Adrenal gland (tissue), 12 donors: ENCODE results near the gene IQCM. TPM values are rescaled to one million over a fixed set of nuclear protein-coding genes. Genes with fewer than 3 reads are reported as not detected.

Experiments used
- DNase-seq, 7 donors: peaks; one replicate each; pipeline ENCODE4 v3.0.0-alpha.2; 2019 to 2020
- H3K27ac ChIP-seq, 5 donors: fragments of 200-600 bp; sonication (generic) in 4 of 5; 1 replicate in 3 of 5; 2 replicates in 2 of 5; pipeline versions ENCODE4 v1.5.1 to v1.8.0; 2016 to 2020; ENCODE audit warnings: mild to moderate bottlenecking in 1 of 5
- H3K27me3 ChIP-seq: fragments of 200-600 bp; 2 replicates; pipeline ENCODE4 v1.8.0; 2021
- H3K36me3 ChIP-seq, 2 donors: fragments of 200-600 bp; replicated peaks in 1 of 2; 1 replicate in 1 of 2; 2 replicates in 1 of 2; pipeline versions ENCODE4 v1.5.1 to v1.8.0; 2018 to 2022
- H3K4me1 ChIP-seq, 2 donors: fragments of 200-600 bp; replicated peaks in 1 of 2; 1 replicate in 1 of 2; 2 replicates in 1 of 2; pipeline versions ENCODE4 v1.5.1 to v1.8.0; 2018 to 2021
- H3K4me3 ChIP-seq, 4 donors: fragments of 200-600 bp; sonication (generic) in 3 of 4; one replicate each; pipeline ENCODE4 v1.5.1; 2016 to 2018
- H3K9me3 ChIP-seq, 3 donors: fragments of 200-600 bp; sonication (generic) in 1 of 3; replicated peaks in 1 of 3; 1 replicate in 2 of 3; 2 replicates in 1 of 3; pipeline versions ENCODE4 v1.5.1 to v1.8.0; 2016 to 2021
- POLR2A ChIP-seq, 2 donors: fragments of 450-650 bp; IDR thresholded peaks; one replicate each; pipeline ENCODE4 v1.6.1; 2017; ENCODE audit warnings: antibody characterized with exemption in 2 of 2, mild to moderate bottlenecking in 2 of 2, moderate library complexity in 1 of 2
- WGBS, 4 donors: extraction: QIAGEN DNeasy Blood & Tissue Kit in 2 of 4; methylation state at CpG; one replicate each; pipeline versions ENCODE4 v1.1.5 to v1.1.7; 2013 to 2017; 5-methylcytosine and 5-hydroxymethylcytosine counted together
- intact Hi-C, 2 donors: fragments of 100-400 bp; cut with DNase I; formaldehyde crosslinking; loops; one replicate each; pipeline versions ENCODE4 v1.14.1 to v1.15.0; 2022 to 2023
- polyA plus RNA-seq, 3 donors: library from polyadenylated mRNA; stranded (reverse); fragments of 200-250 nt in 2 of 3; fragments of 350-450 nt in 1 of 3; fragmentation: Illumina TruSeq in 1 of 3; extraction: RNeasy Lipid Tissue Mini Kit (QIAGEN cat#74804) in 1 of 3; gene quantifications; one replicate each; pipeline ENCODE4 v1.2.3, GENCODE V29; 2013 to 2014
- total RNA-seq, 9 donors: library from RNA; depleted of rRNA in 4 of 9; stranded (reverse); fragments of >200 nt in 4 of 9; fragments of 120-200 nt in 1 of 9; fragmentation: NEBNext Ultra II Directional in 1 of 9; extraction: Animal tissue kit (Norgen Biotek cat#: 25700) in 1 of 9; gene quantifications; one replicate each; pipeline versions ENCODE4 v1.1.0 to v1.2.4, GENCODE V29; 2013 to 2023
- TF ChIP-seq, protein P1 (sequence below), 6 experiments: fragments of 450-650 bp in 4 of 6; fragments of 200-600 bp in 2 of 6; sonication (generic) in 1 of 6; IDR thresholded peaks; 1 replicate in 5 of 6; 2 replicates in 1 of 6; pipeline versions ENCODE4 v1.5.1 to v1.8.0; 2016 to 2021; ENCODE audit warnings: antibody characterized with exemption in 6 of 6, mild to moderate bottlenecking in 2 of 6, moderate library complexity in 1 of 6
- donor health status: healthy with polysubstance abuse.
- donor health status: Bipolar disorder and iron deficiency.
- donor health status: DM: yes; HTN: yes; CAD: no.
- donor health status: DM: no; HTN: no; CAD: no.
- donor health status: DM: no; HTN: no; CAD: no.
- donor health status: DM: yes; HTN: yes; CAD: no.

Gene IQCM
- total and polyA plus RNA-seq, 12 donors: not detected

DNA sequence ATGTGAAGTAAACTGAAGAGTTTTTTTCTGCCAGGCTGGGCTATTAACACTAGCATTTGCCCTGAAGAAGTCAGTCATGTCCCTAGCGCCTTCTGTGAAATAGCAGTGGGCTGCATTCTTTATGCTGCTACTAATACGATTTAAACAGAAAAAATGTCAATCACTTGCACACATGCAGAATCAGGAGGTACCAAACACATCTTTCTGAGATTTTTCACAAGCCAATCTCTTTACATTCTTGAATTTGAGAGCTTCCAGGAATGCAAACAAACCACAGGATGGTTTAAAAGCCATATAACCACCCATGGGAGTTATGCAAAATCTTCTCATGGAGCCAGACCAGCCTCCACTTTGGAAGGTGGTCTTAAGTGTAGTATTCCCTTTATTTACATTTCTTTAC lies 220.1 kb downstream of the IQCM start:
- H3K4me1 ChIP-seq: no peaks in the 10 kb centered on the region
- no peak overlapping the region for H3K27ac ChIP-seq
- no peak overlapping the region for H3K4me3 ChIP-seq
- DNase-seq: no peak
- no peaks in the 10 kb centered on the region for H3K36me3 ChIP-seq
- no peaks in the 10 kb centered on the region for H3K9me3 ChIP-seq
- intact Hi-C loops: no loop called here
- no peaks in the 10 kb centered on the region for H3K27me3 ChIP-seq
- 72 to 76% (median 73%) methylated on average over 2 of the region's 2 CpGs for WGBS, 4 donors
- no peak for TF ChIP-seq POLR2A (IDR thresholded peaks at IDR 0.05)
- TF ChIP-seq, protein P1, sequence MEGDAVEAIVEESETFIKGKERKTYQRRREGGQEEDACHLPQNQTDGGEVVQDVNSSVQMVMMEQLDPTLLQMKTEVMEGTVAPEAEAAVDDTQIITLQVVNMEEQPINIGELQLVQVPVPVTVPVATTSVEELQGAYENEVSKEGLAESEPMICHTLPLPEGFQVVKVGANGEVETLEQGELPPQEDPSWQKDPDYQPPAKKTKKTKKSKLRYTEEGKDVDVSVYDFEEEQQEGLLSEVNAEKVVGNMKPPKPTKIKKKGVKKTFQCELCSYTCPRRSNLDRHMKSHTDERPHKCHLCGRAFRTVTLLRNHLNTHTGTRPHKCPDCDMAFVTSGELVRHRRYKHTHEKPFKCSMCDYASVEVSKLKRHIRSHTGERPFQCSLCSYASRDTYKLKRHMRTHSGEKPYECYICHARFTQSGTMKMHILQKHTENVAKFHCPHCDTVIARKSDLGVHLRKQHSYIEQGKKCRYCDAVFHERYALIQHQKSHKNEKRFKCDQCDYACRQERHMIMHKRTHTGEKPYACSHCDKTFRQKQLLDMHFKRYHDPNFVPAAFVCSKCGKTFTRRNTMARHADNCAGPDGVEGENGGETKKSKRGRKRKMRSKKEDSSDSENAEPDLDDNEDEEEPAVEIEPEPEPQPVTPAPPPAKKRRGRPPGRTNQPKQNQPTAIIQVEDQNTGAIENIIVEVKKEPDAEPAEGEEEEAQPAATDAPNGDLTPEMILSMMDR (IDR thresholded peaks at IDR 0.05): no peak

DNA sequence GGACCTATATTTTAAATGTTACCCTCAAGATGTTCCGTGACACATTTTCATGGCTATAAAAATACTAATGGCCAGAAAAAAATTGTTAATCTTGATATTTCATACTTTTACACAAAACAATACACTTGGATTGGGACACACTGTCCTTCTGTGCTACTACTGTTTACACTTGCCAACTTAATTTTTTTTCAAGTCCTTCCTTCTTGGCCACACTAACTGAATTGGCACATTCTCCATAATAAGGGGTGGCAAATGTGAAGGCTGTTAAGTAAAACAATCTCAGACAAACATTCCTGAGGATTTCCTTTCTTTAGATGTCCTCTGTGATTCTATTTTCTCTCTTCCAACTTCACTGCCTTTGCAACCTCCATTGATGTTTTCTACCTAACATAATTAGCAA lies 225.8 kb downstream of the IQCM start:
- no peaks in the 10 kb centered on the region for H3K27me3 ChIP-seq
- no peaks in the 10 kb centered on the region for H3K36me3 ChIP-seq
- TF ChIP-seq POLR2A (IDR thresholded peaks at IDR 0.05): no peak
- TF ChIP-seq, protein P1 (IDR thresholded peaks at IDR 0.05): no peak
- no peak overlapping the region for H3K27ac ChIP-seq
- no peak overlapping the region for H3K4me3 ChIP-seq
- no peaks in the 10 kb centered on the region for H3K4me1 ChIP-seq
- intact Hi-C loops: no loop called here
- 90 to 94% (median 91%) methylated on average over 1 of the region's 1 CpG for WGBS, 4 donors
- H3K9me3 ChIP-seq: no peaks in the 10 kb centered on the region
- DNase-seq: no peak

DNA sequence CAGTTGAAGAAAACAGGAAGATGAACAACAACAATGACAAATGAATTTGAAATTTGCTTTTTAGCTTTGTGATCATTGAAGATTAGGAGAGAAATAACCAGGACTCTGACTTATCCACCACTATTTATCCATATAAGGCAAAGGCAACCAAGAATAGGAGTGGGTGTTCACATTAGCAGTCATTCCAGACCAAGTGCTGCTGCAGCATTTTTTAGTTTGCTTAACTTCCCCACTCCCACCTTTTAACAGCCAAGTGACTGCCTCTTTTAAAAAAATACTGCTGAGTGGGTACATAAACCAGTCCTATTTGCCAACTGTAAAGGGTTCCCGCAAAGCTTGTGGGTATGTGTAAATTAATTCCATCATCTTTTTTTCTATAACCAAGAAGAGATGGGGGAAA lies 230.9 kb downstream of the IQCM start:
- intact Hi-C loops: no loop called here
- Histone ChIP-seq H3K9me3 (no peaks in the 10 kb centered on the region), H3K27ac (no peak overlapping the region), H3K4me1 (no peaks in the 10 kb centered on the region), H3K36me3 (no peaks in the 10 kb centered on the region), H3K4me3 (no peak overlapping the region), H3K27me3 (no peaks in the 10 kb centered on the region)
- 85 to 98% (median 92%) methylated on average over 1 of the region's 1 CpG for WGBS, 4 donors
- TF ChIP-seq, protein P1 (IDR thresholded peaks at IDR 0.05): no peak
- TF ChIP-seq POLR2A (IDR thresholded peaks at IDR 0.05): no peak
- no peak for DNase-seq

DNA sequence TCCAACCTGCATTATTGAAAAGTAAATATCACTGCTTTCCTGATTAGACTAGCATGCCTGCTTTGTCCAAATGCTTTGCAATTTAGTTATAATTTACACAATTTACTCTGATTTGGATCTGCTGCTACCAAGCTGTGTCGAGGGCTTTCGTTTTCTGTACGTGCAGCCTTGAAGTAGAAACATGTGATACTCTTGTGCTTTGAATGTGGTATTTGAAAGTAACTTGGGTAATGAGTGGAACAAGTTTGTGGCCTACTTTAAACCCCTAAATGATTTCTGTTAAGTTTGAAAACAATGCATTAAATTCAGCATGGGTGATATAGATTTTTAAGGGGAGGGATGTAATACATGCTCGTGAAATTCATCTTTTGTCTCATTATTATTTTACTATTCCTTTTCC lies 240.7 kb downstream of the IQCM start:
- intact Hi-C loops: no loop called here
- Histone ChIP-seq H3K36me3 (no peaks in the 10 kb centered on the region), H3K4me3 (no peak overlapping the region), H3K9me3 (no peaks in the 10 kb centered on the region), H3K27me3 (no peaks in the 10 kb centered on the region), H3K27ac (no peak overlapping the region), H3K4me1 (no peaks in the 10 kb centered on the region)
- no peak for DNase-seq
- WGBS, 4 donors: 43 to 71% (median 58%) methylated on average over 4 of the region's 4 CpGs
- TF ChIP-seq POLR2A (IDR thresholded peaks at IDR 0.05): no peak
- TF ChIP-seq, protein P1 (IDR thresholded peaks at IDR 0.05): no peak
